HG02943 (cell line): ENCODE results near the gene HERC2.
"Not testable (repeated sequence)": the region's sequence is repeated elsewhere in the genome, so short reads cannot be mapped to it uniquely, and the experiment has no call there.

ENCODE experiments used
- ATAC-seq: cut with Tn5 transposase; IDR thresholded peaks from one replicate; pipeline ENCODE4 v1.9.1; 2021; ENCODE audit warnings: mild to moderate bottlenecking, low read depth, moderate library complexity; ENCODE audit not compliant: unreplicated experiment

Gene HERC2

DNA sequence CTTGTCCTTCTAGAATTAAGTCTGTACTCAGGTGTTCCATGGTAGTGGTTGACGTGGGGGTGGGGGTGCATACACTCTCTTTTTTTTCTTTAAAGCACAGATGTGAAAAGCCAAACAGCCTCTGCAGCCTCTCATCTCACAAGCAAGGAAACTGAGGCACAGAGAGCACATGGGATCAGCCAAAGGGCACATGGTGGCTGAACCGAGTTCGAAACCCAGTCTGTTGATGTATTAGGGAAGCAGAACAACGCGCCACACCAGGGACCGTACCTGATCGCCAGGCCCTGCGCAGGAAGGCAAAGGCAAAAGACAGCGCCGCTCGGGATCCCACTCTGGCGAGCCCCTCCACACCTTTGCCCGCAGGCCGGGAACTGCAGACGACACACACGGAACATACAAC, 47.3 kb downstream of the HERC2 start:
- no peak for ATAC-seq

DNA sequence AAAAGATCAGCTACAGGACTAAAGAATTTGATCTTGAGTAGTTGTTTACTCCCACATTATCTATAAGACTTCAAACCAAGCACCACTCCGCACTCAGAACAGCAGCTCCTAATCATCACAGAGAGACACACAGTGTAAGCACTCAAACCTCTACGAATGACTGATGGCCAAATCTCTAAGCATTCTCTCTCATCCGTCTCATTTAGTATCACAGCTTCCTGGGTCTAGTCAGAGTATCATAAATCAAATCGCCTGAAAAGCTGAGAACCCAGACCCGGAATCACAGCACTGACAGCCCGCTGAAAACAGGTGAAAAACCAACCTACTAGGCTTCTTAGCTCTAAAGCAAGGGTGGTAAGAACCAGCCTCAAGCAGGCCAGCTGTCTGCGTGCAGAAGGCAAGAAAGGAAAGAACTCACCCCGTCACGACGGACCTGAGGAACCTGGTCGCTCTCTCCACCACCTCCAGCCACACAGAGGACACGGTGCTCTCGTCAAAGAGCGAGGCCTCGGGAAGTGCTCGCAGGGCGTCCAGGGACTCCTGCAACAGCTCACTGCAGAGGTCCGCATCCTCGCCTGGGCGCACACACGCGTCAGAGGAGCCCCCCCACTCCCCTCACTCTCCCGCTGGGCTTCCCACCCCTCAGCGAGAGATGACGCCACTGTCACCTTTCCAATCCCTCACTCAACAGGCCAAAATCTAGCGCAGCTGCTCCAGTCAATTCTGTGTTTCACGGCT, 47.9 kb downstream of the HERC2 start:
- no peak for ATAC-seq

DNA sequence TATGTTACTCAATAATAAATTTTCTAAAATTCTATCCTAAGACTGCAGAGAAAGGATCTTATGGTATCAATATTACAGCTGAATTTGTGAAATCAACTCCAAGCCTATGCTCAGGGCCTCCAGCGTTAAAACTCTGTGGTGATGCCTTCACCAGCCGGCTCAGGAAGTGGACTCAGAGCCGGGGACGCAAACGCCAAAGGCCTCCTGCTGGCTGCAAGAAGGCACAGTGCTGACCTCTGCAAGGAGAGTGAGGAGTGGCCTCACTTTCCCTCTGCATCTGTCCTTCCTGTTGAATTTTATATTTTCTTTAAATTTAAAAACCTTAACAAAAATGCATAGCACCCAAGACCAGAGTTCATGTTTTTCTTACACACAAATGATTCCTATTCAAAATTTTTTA, 48.5 kb downstream of the HERC2 start:
- no peak for ATAC-seq

DNA sequence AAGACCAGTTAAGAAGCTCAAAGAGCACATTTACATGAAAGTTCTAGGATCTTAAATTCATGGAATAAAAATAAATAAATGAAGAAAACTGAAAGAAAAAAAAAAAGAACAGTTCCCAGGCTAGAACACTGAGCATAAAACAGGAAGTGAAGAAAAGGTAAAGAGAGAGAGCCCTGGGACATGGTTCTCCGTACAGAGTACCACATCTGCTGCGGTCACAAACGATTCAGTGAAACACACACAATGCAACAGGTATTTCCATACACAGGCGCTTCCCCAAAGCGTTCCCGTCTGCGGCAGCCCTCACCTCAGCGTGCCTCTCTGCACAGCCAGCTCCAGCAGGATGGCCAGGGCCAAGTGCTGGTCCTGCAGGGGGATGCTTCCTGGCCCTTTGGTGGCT, 49.4 kb downstream of the HERC2 start:
- ATAC-seq, result no peak

DNA sequence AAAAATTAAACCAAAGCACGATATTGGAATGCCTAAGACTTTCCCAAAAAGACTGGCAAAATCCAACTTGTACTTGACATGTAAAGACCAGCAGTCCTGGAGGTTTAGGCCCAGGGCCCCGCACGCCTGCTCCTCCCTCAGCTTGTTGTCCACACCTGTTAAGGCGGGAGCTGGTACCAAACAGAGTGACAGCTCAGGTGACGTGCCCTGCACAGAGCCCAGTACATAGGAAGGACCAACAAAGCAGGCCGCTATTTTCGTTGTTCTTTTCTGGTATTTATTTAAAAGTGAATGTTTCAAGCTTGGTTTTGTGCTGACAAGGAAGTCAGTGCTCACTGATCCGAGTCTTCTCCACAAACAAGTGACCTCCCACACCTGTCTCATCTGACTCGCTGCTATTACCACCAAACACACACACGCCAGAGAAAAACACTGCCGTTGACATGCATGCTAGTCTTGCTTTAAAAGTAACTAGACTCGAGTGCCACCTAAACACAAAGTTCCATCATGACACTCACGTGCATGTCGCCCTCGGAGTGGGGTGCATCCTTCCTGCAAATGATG, 50.2 kb downstream of the HERC2 start:
- no peak for ATAC-seq

DNA sequence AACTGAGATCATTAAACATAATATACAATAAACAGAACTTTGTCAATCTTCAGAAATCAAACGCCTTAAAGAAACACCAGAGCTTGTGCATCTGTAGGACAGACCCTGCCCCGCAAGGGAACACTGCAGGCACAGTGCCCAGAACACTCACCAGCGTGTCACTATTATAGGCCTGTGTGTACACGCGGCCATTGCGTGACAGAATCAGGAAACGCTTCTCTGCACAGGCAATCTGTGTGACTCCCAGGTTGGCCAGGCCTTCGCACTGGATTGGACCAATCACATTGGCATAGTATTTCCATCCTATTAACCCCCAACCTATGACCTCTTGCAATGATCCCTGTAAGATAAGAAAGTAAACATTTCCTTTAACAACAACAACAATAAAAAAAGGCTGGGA, 52.9 kb downstream of the HERC2 start:
- ATAC-seq, result no peak

DNA sequence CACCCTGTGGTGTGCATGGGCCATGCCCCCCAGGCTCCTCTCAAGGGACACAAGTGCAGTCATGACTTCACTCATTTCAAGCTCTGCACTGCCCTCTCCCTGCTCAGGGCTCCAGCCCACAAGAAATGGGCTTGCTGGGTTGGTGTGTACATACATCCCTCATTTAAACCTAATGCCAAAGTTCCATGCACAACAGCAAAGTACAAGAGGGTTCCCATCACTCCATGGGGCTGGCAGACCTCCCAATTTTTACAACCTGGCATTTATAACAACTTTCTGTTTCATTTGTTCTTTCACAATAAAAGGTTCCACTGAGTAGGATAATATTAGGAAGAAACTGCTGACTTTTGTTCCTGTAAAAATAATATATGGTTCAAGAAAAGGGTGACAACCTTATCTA, 54.3 kb downstream of the HERC2 start:
- no peak for ATAC-seq

DNA sequence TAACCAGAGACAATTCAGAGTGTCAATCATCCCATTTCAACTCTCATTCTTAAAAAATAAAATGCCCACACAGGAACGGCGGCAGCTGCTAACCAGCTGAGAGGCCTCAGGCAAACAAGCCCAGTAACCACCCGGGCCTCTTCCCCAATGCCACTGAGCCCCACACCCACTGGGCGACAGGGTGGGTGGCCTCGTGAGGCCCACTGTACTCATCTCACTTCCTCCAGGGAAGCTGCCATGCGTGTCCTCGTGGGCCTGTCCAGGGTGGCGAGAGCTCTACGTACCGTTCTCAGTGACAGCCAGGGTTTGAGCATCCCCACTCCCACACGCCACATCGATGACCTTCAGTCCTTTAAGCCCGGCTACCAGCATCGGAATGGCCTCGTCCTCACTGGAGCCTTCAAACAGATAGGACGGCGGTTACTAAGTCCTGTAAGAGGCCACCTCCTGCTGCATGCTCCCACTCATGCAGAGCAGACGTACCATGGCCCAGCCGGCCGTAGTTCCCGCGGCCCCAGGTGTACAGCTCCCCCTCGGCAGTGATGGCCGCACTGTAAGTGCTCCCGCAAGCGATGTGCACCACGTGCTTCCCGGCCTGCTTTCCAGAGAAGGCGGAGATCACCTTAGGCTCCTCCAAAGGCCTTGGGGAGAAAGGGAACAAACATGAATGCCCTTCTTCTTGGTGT, 56.5 kb downstream of the HERC2 start:
- no peak for ATAC-seq

DNA sequence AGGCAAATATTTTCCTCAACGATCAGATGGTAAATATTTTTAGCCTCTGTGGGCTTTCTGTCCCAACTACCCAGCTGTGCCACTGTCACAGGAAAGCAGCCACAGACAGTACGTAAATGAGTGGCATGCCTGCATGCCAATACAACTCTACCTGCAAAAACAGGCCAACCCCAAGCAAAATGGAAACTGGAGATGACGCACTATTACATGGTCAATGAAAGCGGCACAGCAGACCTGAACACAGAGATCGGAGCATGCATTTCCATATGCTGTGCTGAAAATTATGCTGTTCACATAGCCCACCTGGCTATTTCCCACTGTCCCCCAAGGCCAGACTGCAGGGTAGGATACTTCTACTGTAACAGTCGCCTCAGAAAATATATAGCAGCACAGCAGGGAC, 57.8 kb downstream of the HERC2 start:
- ATAC-seq, result no peak

DNA sequence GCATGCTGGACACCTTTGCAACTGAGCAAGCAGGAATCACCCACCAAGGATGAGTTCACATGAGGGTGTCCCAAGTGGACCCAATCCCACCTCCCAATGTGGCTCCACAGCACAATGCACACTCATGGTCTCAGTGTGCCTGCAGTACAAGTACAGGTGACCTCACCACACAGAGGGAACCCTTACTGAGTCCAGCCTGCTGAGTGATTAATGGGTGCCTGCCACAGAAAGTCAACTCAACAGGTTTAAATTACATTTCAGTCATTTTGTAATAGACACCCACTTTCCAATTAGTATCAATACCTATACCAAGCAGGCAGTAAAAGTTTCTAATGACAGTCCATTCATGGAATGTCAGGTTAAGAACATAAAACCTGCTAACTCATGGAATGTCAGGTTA, 59.5 kb downstream of the HERC2 start:
- ATAC-seq, result no peak

DNA sequence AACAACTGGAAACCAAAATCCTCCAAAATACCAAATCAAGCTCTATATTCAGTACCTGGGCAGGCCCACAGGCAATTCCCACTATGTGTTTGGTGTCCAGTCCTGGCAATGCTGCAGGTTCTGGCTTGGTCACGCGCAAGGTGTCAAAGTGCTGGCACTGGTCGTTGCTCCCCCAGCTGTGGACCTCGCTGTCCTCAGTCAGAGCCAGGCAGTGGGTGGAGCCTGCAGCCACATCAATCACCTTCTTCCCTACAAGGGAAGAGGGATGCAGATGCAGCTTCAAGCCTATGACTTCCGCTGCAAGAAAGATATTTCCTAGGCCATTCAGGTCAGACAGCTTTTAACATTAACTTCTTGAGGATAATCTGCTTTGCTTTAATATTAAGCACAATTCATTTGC, 61.3 kb downstream of the HERC2 start:
- no peak for ATAC-seq

DNA sequence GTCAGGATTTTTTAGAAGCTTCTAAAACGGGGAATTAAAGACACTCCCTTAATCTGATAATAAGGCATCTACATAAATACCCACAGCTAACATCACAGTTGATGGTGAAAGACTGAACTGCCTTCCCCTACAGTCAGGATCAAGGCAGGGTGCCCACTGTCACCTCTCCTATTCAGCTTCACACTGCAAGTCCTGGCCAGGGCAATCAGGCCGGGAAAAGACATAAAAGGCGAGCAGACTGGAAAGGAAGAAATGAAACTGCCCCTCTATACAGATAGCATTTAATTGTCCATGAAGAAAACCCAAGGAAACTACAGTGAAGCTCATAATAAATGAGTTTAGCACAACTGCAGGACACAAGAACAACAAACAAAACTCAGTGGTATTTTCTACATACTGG, 61.7 kb downstream of the HERC2 start:
- no peak for ATAC-seq

DNA sequence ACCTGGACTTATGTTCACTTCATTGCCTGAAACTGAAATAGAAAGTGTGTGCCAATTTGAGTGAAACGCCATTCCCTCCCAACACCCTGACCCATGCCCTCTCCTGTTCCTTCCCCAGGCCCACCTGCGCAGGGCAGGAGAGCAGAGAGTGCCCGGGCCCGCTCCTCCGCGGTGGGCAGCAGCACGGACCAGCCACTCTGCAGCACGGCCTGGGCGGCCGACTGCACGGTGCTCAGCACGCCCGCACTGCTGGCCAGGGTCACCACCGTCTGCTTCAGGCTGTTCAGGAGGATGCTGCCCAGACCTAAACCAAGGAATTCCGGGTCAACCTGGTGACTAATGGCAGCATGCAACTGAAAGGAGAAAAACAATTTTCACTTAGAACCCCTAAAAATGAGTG, 66.0 kb downstream of the HERC2 start:
- ATAC-seq, result no peak

DNA sequence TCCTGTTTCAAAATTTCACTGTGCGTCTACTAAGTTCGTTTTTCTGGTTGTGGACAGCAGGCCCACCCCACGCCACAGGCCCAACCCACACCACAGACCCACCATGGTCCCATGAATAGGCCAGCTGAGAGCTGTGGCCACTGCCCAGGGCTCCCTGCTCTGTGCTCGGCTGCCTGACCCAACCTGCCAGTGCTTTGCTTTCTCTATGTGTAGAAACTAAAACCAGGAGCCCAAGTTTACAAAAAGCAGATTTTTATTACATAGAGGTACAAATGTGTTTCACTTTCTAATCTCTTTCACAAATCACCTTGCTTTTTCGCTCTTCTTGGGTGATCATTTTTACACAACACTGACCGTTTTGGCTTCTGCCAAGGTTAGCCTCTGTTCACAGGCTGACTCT, 69.1 kb downstream of the HERC2 start:
- ATAC-seq, result no peak

DNA sequence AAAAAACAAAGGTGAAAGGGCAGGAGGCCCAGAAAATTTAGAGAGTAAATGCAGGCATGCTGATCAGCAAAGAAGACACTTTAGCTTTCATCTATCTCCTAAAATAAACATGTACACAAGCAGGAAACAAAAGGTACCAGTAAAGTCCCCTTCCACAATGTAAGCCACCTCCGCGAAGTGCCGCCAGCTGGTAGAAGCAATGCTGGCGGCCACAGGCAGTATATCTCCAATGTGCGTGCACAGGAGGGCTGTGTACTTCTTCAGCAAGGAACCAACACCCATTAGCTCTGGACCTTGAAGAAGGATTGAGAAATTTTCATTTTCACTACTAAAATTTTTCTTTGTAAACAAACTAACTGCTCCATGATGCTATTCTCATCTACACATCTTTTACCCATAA, 75.4 kb downstream of the HERC2 start:
- no peak for ATAC-seq

DNA sequence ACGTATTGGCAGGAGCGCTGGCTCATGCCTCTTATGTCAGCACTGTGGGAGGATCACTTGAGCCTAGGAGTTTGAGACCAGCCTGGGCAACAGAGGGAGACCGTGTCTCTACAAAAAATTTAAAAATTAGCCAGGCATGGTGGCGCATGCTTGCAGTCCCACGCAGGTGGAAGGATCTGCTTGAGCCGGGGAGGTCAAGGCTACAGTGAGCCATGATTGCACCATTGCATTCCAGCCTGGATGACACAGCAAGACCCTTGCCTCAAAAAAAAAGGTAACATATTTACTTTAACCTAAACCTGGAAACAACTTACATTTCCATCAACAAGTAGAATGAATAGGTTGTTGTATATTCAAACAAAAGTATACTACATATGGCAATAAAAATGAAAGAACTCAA, 78.1 kb downstream of the HERC2 start:
- ATAC-seq, result no peak

DNA sequence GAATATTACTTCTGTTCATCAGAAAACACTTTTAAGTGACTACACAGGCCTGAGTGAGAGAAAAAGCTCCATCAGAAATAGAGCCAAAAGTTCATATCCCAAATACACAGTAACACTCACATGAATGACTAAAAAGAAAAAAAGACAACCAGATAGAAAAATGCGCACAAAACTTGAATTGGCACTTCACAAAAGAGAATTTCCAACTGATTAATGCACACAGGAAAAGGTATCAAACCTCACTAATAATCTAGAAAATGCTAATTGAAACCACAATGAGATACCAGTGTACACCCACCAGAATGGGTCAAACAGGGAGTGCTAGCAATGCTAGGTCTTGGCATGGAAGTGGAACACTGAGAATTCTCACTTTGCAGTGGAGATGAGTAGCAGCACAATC, 78.6 kb downstream of the HERC2 start:
- no peak for ATAC-seq

DNA sequence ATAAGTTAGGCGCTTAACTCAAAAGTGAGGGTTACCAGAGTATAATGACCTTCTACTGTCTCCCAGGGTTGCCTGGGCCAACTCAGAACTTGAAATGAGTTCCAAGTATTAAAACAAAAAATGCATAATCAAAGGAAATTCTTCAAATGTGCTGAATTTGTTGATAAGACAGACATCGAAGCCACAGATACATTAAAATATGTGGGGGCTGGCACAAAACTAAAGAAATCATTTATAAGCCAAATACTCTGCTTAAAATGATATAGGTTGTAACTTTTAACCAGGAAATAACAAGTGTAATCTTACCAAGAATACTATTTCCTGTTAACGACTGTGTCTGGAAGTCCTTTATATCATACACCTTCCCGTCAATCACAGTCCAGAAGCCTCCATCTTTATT, 83.7 kb downstream of the HERC2 start:
- ATAC-seq, result not testable (repeated sequence)

DNA sequence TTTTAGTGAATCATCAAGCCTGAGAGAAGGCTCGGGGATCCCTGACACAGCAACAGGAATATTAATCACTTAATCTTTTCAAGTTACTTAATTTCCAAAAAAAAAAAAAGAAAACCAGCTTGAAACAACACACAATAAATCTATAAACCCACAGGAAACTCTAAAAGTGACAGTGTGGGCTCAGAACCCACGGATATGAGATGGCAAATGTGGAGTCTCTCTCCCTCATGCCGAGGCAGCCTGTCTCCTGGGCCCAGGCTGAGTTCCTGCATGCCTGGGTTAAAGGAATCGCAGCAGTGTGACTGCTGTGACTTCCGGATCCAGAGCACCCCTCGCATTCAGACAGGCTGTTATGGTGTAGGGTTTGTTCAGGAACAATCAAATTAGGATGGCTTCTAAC, 90.2 kb downstream of the HERC2 start:
- not testable (repeated sequence) for ATAC-seq

DNA sequence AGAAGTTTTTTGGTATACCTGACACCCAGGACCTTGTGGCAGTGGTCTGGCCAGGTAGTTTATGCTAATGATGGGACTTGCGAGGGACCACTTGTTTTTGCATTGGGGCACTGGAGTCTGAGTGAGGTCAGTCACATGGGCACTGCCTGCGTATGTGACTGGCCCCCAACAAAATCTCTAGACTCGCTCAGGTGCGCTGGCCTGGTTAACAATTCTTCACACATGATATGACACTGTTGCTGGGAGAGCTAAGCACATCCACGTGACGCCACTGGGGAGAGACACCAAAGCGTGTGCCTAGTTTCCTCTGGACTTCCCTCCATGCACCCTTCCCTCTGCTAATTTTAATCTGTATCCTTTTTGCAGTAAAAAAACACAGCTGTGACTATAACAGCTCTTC, 90.6 kb downstream of the HERC2 start:
- not testable (repeated sequence) for ATAC-seq

DNA sequence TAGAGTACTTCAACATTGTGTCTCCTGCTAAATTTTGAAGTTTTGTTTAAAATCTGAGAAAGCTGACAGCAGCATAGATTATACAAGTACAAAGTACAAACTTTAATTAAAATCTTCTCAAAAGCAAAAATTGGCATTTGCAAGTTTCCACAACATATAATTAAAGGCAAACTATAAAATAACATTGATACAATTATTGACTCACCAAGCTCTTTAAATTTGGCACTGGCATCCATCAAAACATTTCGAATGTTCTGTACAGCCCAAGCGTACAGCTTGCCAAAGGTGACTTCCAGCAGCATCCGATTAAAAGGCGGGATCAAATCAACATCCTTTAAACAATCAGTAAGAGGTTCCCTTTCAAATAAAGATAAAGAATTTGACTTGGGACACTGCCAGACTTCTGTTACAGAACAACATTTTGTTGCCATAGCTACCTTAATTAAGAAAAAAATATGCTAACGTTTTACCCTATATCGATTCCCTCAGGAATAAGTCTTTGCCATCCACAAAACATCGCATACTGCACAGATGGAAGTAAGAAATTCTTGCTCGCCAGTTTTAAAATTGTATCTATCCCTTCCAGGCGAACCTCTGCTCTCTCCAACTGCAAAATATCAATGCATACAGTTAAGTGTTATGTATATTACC, 92.9 kb downstream of the HERC2 start:
- not testable (repeated sequence) for ATAC-seq

DNA sequence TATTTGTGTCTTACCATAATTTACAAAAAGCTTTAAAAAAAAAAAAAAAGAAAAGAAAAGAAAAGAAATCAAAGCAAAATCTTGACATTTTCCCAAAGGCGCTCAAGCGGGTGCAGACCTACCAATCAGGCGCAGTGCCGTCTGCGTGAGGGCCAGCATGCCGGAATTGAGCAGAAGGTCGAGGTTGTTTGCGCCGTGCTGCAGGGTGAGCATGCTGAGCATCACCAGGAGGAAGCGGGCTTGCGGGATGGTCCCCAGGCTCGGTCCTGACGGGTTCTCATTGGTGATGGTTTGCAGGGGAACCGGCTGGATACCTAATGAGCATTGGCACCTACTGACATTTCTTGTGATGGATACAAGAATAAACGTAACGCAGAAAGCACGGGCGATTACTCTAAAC, 93.9 kb downstream of the HERC2 start:
- ATAC-seq, result no peak
